ENCODE measurements around the gene ZNF646. TPM values are rescaled to one million over a fixed set of nuclear protein-coding genes. Genes with fewer than 3 reads are reported as not detected.

ZNF646 gene
- total and polyA plus RNA-seq, 2 of the 13 experiments (the other 11 are each of a cell fraction or from before 2014, with no cell fraction given): 3.4 to 10.9 TPM

DNA sequence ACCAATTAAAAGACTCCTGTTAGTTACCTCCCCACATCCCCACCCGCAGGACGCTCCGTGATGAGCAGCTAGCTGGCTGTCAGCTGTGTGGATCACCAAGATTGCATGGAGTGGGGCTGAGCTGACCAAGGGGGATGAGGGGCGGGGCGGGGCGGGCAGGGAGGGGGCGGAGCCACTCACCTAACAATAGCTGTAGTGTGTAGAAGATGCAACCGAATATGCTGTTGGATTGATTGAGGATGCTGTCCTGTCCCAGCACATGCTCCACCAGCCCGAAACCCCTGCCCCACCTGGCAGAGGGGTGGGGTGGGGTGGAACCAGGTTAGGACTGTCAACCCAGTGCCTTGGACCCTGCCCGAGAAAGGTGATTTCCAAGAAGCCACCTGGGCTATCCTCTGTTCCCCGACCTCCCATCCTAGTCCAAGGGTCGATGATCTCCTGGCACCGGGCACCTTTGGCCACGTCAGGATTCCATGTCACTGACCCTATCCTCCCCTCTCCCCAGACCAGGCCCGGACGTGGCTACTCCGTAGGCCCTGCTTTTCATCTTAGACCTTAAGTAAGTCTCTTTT is 19.0 kb downstream of the ZNF646 start (continued):
- TF ChIP-seq KIAA2018 (CRISPR knock-in tag; IDR thresholded peaks at IDR 0.05; ENCODE audit: borderline replicate concordance): no peak
- TF ChIP-seq CENPBD1 (CRISPR knock-in tag; IDR thresholded peaks at IDR 0.05; ENCODE audit: borderline replicate concordance, low read depth): no peak
- TF ChIP-seq ZNF850 (CRISPR knock-in tag; conservative IDR thresholded peaks at IDR 0.05): 0 out of 2 replicates have a peak, but pooled peaks have one; percentile 19
- TF ChIP-seq RXRA (CRISPR knock-in tag; IDR thresholded peaks at IDR 0.05): peak; percentile 19; the same call in 1 of the 2 replicates
- TF ChIP-seq GATAD1 (CRISPR knock-in tag; IDR thresholded peaks at IDR 0.05): no peak
- no peak for TF ChIP-seq ISL2 (CRISPR knock-in tag; IDR thresholded peaks at IDR 0.05)
- TF ChIP-seq AKAP8 (CRISPR knock-in tag; IDR thresholded peaks at IDR 0.05): peak; percentile 66; the same call in 1 of the 2 replicates
- TF ChIP-seq, protein P1, sequence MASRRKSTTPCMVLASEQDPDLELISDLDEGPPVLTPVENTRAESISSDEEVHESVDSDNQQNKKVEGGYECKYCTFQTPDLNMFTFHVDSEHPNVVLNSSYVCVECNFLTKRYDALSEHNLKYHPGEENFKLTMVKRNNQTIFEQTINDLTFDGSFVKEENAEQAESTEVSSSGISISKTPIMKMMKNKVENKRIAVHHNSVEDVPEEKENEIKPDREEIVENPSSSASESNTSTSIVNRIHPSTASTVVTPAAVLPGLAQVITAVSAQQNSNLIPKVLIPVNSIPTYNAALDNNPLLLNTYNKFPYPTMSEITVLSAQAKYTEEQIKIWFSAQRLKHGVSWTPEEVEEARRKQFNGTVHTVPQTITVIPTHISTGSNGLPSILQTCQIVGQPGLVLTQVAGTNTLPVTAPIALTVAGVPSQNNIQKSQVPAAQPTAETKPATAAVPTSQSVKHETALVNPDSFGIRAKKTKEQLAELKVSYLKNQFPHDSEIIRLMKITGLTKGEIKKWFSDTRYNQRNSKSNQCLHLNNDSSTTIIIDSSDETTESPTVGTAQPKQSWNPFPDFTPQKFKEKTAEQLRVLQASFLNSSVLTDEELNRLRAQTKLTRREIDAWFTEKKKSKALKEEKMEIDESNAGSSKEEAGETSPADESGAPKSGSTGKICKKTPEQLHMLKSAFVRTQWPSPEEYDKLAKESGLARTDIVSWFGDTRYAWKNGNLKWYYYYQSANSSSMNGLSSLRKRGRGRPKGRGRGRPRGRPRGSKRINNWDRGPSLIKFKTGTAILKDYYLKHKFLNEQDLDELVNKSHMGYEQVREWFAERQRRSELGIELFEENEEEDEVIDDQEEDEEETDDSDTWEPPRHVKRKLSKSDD (CRISPR knock-in tag; IDR thresholded peaks at IDR 0.05; ENCODE audit: low read depth): peak; percentile 24; the same call in 1 of the 2 replicates
- no peak for TF ChIP-seq TP53 (CRISPR knock-in tag; conservative IDR thresholded peaks at IDR 0.05)
- TF ChIP-seq, protein P2, sequence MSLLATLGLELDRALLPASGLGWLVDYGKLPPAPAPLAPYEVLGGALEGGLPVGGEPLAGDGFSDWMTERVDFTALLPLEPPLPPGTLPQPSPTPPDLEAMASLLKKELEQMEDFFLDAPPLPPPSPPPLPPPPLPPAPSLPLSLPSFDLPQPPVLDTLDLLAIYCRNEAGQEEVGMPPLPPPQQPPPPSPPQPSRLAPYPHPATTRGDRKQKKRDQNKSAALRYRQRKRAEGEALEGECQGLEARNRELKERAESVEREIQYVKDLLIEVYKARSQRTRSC (CRISPR knock-in tag; IDR thresholded peaks at IDR 0.05; ENCODE audit: low read depth): no peak
- no peak; the same call in 1 of the 2 replicates for TF ChIP-seq TMF1 (CRISPR knock-in tag; IDR thresholded peaks at IDR 0.05; ENCODE audit: low read depth)
- TF ChIP-seq DMAP1 (CRISPR knock-in tag; IDR thresholded peaks at IDR 0.05): peak; percentile 57; the same call in 1 of the 2 replicates
- TF ChIP-seq ZNF263 (CRISPR knock-in tag; IDR thresholded peaks at IDR 0.05): no peak
- TF ChIP-seq, protein P3, sequence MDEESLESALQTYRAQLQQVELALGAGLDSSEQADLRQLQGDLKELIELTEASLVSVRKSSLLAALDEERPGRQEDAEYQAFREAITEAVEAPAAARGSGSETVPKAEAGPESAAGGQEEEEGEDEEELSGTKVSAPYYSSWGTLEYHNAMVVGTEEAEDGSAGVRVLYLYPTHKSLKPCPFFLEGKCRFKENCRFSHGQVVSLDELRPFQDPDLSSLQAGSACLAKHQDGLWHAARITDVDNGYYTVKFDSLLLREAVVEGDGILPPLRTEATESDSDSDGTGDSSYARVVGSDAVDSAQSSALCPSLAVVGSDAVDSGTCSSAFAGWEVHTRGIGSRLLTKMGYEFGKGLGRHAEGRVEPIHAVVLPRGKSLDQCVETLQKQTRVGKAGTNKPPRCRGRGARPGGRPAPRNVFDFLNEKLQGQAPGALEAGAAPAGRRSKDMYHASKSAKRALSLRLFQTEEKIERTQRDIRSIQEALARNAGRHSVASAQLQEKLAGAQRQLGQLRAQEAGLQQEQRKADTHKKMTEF (CRISPR knock-in tag; IDR thresholded peaks at IDR 0.05): peak; percentile 65; the same call in 1 of the 2 replicates
- no peak for TF ChIP-seq KLF9 (CRISPR knock-in tag; IDR thresholded peaks at IDR 0.05; ENCODE audit: low read depth)
- no peak for TF ChIP-seq KAT2B (IDR thresholded peaks at IDR 0.05; ENCODE audit: borderline replicate concordance, low read depth, low read length)
